K562 (cell line): Measurements from ENCODE around the gene MYO10.

ENCODE experiments used
- ESRRA ChIP-seq: fragments of 450-650 bp; IDR thresholded peaks from 2 replicates; pipeline ENCODE4 v1.6.1; 2014; ENCODE audit warnings: low read depth, mild to moderate bottlenecking, moderate library complexity, borderline replicate concordance
- ILK ChIP-seq: fragments of 450-650 bp; IDR thresholded peaks from 2 replicates; pipeline ENCODE4 v1.6.1; 2016; ENCODE audit warnings: missing genetic modification characterization, low read depth, mild to moderate bottlenecking, missing compliant biosample characterization, moderate library complexity, borderline replicate concordance

DNA sequence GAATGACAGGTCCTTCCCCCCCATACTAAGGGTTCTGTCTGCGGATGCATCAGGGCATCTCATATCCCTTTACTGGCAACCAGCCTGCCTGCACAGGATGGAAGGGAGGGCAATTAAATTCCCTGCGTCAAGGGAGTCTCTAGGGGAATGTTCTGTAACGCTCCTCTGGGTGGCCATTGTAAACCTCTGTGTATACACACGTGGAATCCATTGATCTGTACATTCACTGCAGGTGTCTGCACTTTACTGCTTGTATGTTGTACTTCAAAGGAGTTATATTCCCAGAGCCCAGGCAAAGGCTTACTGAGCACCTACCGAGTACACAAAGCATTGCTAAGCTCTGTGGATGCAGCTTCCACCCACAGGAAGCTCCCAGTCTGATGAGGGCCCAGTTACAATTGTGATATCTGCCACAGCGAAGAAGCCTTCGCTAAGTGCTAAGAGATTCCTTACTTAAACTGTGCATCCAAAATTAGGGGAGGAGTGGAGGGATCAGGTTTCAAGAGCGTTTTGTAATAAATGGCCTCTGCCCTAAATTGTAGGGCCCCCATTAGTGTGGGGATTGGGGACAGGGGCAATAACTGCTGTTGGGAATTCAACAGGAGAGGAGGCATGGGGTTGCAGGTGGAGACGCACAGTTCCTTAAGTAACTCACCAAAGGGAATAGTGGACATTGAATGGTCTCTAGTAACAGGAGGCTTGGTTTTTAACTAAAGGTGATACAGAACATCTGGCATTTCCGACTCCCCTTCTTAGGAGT, 317.8 kb downstream of the MYO10 start:
- TF ChIP-seq ILK (tag) (no peak), ESRRA (no peak)
